ENCODE measurements around the gene UPP1. TPM values are rescaled to one million over a fixed set of nuclear protein-coding genes. Genes with fewer than 3 reads are reported as not detected.

Gene UPP1
- 140 and 162 TPM in 2 replicates for total RNA-seq (2014; rRNA removed; shearing (Covaris generic))
- 332 and 400 TPM in 2 replicates for polyA plus RNA-seq (2015; cell fraction: cytosol; rRNA removed)
- polyA plus RNA-seq (2015; cell fraction: nucleus; rRNA removed) = 1,097 and 1,145 TPM in 2 replicates

DNA sequence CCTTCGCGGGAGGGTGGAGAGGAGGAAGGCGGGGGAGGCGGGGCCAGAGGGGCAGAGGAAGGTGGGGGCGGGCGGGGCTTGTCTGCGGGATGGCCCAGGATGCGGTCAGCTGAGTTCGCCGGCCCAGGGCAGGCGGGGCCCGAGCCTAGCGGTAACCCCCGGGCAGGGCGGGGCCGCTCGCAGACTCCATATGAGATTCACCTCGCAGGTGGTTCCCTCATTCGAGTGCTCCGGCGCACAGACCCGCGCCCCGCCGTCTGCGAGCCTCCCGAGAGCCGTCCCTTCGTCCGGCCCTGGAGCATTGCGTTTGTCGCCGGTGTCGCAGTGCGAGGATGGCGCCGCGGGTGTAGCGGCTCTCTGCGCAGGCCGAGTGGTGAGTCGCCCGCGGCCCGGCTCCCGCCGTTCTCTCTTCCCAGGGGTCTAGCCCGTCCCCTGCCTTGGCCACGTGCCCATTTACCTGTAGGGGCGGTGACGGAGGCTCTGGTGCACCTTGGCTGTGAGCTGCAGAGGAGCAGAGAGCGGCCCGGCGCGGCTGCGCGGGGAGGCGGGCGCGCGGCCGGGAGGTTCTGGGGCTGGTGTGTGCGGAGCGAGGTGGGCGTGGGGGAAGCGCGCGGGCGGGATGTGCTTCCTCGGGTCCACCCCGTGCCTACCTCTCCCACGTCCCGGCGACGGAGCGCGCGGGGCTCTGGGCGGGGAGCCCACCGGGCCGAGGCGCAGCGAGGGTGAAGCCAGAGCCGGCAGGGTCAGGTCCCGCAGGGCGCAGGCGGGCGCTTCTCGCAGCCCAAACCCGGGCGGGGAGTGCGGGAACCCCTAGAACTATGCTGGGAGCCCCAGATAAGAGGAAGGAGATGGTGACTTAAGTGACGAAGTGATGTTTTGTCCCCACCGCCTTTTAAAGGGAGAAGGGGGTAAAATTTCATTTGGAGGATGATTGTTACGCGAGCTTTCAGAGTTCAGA lies at the start of gene UPP1:
Gene UPP1 (plus strand): TSS at position 220 of the 958 bp plus-strand sequence. CDS start 5,519 bp downstream, outside the sequence.
- in situ Hi-C loops (cut with HindIII; ENCODE audit: low pct_unique_long_range_greater_than_20kb, low sequenced_read_pairs) = no loop called here
- no peak for DNase-seq (ENCODE audit: low read depth, low spot score)

GRCh38 chr7:48040944-48041652 lies 48.0 kb upstream of the UPP1 start:
- in situ Hi-C loops (cut with HindIII; ENCODE audit: low pct_unique_long_range_greater_than_20kb, low sequenced_read_pairs) = no loop called here

DNA sequence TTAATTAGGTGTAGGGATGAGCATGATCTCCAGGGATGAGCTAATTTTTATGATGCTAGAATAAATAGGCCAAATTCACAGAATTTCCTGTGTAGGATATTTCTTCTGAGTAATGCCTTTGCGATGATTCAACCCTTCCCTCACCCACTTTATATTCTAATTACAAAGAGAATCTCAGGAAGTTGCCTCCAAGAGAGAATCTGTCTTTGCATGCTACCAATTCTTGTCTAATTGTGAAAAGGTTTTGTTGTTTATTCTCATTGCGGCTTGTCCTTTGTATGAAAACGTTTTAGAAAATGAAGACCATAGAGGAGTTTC lies 47.5 kb upstream of the UPP1 start:
- DNase-seq (ENCODE audit: low read depth, low spot score) = no peak

More at GRCh38 chr7:48040944-48041652, 48.0 kb upstream of the UPP1 start:
- no peak for DNase-seq (ENCODE audit: low read depth, low spot score)

DNA sequence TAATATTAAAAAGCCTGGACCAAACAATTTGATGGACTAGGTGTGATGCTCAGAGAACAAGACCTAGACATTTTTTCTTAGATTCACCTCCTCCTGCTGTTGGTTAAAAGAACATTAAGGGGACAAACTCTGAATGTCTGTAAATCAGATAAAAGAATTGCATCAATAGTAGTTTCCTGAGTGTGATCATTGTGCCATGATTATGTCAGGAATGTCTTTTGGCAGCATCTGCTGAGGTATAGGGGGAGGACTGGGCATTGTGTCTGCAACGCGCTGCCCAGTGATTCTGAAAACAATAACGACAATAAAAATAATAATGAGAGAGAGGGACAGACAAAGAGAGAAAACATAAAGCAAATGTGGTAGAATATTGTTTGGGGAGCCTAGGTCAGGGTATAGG lies 46.8 kb upstream of the UPP1 start:
- in situ Hi-C loops (cut with HindIII; ENCODE audit: low pct_unique_long_range_greater_than_20kb, low sequenced_read_pairs) = no loop called here
- no peak for DNase-seq (ENCODE audit: low read depth, low spot score)

More for the DNA sequence above, 47.5 kb upstream of the UPP1 start:
- in situ Hi-C loops (cut with HindIII; ENCODE audit: low pct_unique_long_range_greater_than_20kb, low sequenced_read_pairs) = no loop called here

- in situ Hi-C loops (cut with HindIII; ENCODE audit: low pct_unique_long_range_greater_than_20kb, low sequenced_read_pairs) = no loop called here
- DNase-seq (ENCODE audit: low read depth, low spot score) = no peak
Measured at GRCh38 chr7:48042636-48043035, 46.4 kb upstream of the UPP1 start.

DNA sequence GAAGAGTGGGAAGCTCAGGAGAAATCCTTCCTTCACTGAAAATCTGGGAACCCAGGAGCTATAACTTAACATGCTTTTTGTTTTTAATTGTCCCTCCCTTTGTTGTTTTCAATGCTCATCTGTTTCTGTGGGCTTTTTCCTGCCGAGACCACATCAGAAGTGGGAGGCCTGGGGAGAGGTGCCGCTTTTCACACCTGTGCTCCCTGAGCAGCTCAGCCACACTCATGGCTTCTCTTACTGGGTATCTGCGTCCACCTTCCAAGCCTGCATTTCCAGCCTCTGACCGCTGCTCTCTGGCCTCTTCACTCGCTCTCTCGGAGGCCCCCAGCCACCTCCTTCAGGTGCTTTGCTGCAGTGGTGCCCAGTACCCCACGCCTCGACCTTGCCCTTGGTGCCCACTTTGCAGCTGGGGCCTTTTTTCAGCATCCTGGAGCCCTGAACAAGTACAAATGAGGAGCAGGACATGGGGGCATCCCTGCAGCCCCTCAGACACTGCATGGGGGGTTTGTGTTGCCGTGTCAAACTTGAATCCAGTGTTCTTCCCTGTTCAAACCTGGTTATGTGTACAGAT lies 43.8 kb upstream of the UPP1 start:
- in situ Hi-C loops (cut with HindIII; ENCODE audit: low pct_unique_long_range_greater_than_20kb, low sequenced_read_pairs) = no loop called here
- DNase-seq (ENCODE audit: low read depth, low spot score) = no peak

DNA sequence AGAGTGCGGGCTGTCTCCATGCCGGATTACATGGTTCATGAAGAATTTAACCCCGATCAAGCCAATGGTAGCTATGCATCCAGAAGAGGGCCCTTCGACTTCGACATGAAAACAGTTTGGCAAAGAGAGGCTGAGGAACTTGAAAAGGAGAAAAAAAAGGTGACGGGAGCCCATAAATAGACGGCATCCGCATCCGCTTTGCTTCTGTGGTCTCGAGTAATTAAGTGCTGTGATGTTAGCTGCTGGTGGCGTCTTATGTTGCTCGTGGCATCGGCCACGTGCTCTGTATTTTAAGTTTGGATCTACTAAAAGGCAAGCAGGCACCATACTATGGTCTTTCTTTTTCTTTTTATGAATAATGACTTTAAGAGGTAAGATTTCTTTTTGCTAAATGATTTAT lies 42.6 kb upstream of the UPP1 start:
- in situ Hi-C loops (cut with HindIII; ENCODE audit: low pct_unique_long_range_greater_than_20kb, low sequenced_read_pairs) = no loop called here
- DNase-seq (ENCODE audit: low read depth, low spot score) = no peak

DNA sequence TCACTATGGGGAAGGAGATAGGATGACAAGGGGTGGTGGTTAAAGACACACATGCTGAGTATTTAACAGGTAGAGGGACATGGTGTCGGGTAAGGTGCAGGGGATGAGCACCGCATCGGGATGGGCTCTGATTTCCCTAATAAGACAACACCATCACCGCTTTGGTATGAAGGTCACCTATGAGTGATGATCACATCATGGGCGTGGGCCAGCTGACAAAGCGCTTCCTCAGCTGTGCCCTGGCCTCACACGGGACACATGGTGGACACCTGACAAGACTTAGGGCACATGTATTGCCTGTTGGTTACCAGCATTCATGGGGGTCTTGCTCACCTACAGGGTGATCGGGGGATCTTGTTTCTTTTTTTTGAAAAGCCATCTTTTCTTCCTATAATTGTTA lies 41.0 kb upstream of the UPP1 start:
- in situ Hi-C loops (cut with HindIII; ENCODE audit: low pct_unique_long_range_greater_than_20kb, low sequenced_read_pairs) = no loop called here

DNA sequence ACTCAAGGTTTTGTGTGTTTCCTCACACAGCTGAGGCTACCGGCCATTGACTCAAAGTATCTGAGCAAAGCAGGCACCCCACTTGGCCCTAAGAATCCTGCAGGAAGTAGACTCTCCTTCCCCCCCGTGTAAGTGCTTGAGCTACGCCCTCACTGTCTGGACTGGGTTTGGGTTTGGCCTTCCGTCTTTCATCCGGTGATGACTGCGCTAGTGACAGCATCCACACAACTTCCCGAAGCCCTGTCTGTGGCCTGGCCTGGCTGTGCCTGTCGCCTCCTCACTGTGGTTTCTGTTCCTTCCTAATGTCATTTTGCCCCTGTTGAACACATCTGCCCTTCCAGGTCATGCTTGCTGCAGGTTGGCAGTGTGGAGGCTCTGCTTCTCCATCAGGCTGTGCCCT lies 39.2 kb upstream of the UPP1 start:
- DNase-seq (ENCODE audit: low read depth, low spot score) = no peak
- in situ Hi-C loops (cut with HindIII; ENCODE audit: low pct_unique_long_range_greater_than_20kb, low sequenced_read_pairs) = no loop called here

More for the DNA sequence above, 41.0 kb upstream of the UPP1 start:
- no peak for DNase-seq (ENCODE audit: low read depth, low spot score)

DNA sequence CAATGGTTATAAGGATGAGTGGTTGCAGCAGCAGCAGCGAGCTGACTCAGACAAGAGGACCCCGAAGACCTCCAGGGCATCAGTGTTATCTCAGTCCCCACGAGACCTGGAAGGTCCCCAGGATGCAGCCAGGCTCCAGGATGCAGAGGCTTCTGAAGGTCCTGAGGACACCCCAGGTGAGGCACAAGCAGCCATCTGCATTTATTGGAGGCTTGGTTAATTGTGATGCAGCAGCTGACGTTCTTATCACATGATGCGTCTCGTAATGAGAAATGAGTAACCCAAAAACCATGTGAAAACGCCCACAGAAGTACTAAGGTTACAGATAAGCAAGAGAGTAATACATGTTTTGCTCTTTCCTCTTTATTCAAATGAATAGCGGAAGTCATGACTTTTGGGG lies 36.3 kb upstream of the UPP1 start:
- peak; percentile 25 for DNase-seq (ENCODE audit: low read depth, low spot score)

GRCh38 chr7:48053736-48054135 lies 35.3 kb upstream of the UPP1 start:
- DNase-seq (ENCODE audit: low read depth, low spot score) = no peak
- in situ Hi-C loops (cut with HindIII; ENCODE audit: low pct_unique_long_range_greater_than_20kb, low sequenced_read_pairs) = no loop called here

More for the DNA sequence above, 36.3 kb upstream of the UPP1 start:
- in situ Hi-C loops (cut with HindIII; ENCODE audit: low pct_unique_long_range_greater_than_20kb, low sequenced_read_pairs) = no loop called here

GRCh38 chr7:48058990-48059389 lies 30.1 kb upstream of the UPP1 start:
- in situ Hi-C loops (cut with HindIII; ENCODE audit: low pct_unique_long_range_greater_than_20kb, low sequenced_read_pairs) = no loop called here

DNA sequence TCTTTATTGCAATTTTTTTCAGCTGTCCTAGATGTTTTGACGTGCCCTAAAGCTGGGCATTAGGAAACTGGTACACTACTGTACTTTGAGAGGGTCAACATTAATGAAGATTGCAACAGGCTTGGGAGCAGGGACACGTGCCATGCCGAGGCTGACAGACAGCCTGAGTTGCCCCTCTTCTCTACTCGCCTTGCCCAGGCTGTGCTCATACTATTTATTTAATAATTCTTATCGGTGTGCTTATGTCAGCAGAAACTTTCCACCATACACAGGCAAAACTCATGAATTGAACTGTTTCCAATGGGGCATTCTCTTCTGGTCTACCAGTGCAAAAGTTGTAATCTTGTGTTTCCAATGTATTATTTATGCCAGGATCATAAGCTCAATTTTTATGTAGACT lies 29.4 kb upstream of the UPP1 start:
- DNase-seq (ENCODE audit: low read depth, low spot score) = no peak
- in situ Hi-C loops (cut with HindIII; ENCODE audit: low pct_unique_long_range_greater_than_20kb, low sequenced_read_pairs) = no loop called here

More at GRCh38 chr7:48058990-48059389, 30.1 kb upstream of the UPP1 start:
- no peak for DNase-seq (ENCODE audit: low read depth, low spot score)

DNA sequence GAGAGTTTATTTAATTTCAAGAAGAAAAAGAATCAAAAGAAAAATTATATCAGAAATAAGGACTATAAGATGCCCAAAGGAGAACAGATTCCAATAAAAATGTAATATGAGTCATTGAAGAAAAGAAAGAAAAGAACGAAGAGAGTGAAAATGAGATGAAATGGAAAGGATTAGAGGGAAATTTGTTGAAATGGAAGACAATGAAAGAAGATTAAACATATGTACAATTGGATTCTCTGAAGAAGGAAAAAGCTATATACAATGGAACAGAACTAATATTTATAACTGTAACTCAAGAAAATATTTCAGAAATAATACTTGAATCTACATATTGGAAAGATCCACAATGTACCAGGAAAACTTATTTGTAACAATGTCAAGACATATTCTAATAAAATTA lies 25.1 kb upstream of the UPP1 start:
- no peak for DNase-seq (ENCODE audit: low read depth, low spot score)
- in situ Hi-C loops (cut with HindIII; ENCODE audit: low pct_unique_long_range_greater_than_20kb, low sequenced_read_pairs) = no loop called here

GRCh38 chr7:48067475-48067874 lies 21.6 kb upstream of the UPP1 start:
- in situ Hi-C loops (cut with HindIII; ENCODE audit: low pct_unique_long_range_greater_than_20kb, low sequenced_read_pairs) = no loop called here
- no peak for DNase-seq (ENCODE audit: low read depth, low spot score)

DNA sequence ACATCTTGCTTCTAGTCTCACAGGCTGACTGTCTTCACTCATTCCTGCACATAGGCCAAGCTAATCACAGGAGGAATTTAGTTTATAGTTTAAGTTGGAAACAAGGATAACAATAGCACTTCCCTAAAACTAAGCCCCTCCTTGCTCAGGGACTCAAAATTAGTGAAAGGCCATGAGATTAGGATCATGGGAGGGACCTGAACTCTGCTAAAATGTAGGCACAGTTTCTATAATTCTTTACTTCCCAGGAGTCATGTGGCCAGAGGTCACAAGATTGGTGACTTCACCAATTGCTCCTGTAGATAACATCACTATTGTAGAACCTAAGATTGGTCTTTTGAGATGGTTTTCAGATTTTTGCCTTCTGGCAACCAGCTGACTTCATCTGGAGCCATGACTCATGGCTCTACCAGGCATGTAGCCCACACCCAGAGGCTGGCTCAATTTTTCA lies 14.8 kb upstream of the UPP1 start:
- DNase-seq (ENCODE audit: low read depth, low spot score) = peak; percentile 96
- in situ Hi-C loops (cut with HindIII; ENCODE audit: low pct_unique_long_range_greater_than_20kb, low sequenced_read_pairs) = no loop called here

DNA sequence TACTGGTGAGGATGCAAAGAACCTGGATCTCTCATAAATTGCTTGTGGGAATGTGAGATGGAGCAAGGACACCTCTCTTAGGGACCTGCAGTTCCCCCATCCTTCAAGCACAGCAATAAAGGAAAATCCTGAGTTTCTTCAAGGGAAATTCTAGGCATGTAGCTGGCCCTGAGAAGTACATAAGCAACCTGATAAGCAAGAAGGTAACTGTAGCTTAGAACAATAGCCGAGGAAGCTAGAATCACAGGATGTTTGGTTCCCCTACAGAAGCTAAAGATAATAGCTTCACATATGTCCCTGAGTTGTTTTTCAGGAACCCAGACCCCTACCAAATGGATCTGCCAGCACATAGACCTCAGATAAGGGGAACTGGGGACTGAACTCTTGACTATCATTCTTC lies 11.6 kb upstream of the UPP1 start:
- in situ Hi-C loops (cut with HindIII; ENCODE audit: low pct_unique_long_range_greater_than_20kb, low sequenced_read_pairs) = loop anchor here (5.0 kb wide), 1 partner anchor 85 kb away; no protein-coding TSS in a partner anchor
- no peak for DNase-seq (ENCODE audit: low read depth, low spot score)

DNA sequence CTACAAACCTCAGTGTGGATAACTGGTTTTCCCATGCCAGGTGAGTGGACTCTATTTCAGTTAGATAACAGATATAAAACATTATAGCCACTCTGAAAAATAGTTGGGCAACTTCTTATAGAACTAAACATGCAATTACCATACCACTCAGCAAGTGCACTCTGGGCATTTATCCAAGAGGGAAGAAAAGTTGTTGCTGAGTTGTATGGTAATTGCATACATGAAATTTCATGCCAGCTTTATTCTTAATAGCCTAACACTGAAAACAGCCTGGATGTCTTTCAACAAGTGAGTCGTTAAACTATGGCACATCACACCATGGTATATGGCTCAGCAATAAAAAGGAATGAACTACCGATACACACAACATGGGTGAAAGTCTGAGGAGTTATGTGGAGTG lies 10.6 kb upstream of the UPP1 start:
- in situ Hi-C loops (cut with HindIII; ENCODE audit: low pct_unique_long_range_greater_than_20kb, low sequenced_read_pairs) = loop anchor here (5.0 kb wide), 1 partner anchor 86 kb away; no protein-coding TSS in a partner anchor
- DNase-seq (ENCODE audit: low read depth, low spot score) = no peak

Measured in SK-MEL-5 (cell line).